Endodermal cell (in vitro differentiated cells): ENCODE data around the gene ACLY. TPM values are rescaled to one million over a fixed set of nuclear protein-coding genes. Genes with fewer than 3 reads are reported as not detected.
"Not testable (repeated sequence)": the region's sequence is repeated elsewhere in the genome, so short reads cannot be mapped to it uniquely, and the experiment has no call there.

ENCODE experiments used
- DNase-seq: peaks from one replicate; pipeline ENCODE4 v3.0.0-alpha.2; 2017
- H3K27ac ChIP-seq: 2 replicates; pipeline ENCODE4 v1.5.1; 2013; ENCODE audit warnings: mild to moderate bottlenecking, low read depth, low read length, moderate library complexity
- H3K27me3 ChIP-seq: 2 replicates; pipeline ENCODE4 v1.6.1; 2013; ENCODE audit warnings: mild to moderate bottlenecking, low read length, moderate library complexity; ENCODE audit not compliant: insufficient read depth, control insufficient read depth, poor library complexity, severe bottlenecking
- H3K36me3 ChIP-seq: 2 replicates; pipeline ENCODE4 v1.7.0; 2013; ENCODE audit warnings: mild to moderate bottlenecking, low read length, moderate library complexity; ENCODE audit not compliant: control insufficient read depth, insufficient read depth
- H3K4me1 ChIP-seq: one replicate; pipeline ENCODE4 v1.7.0; 2013; ENCODE audit warnings: low read length; ENCODE audit not compliant: control insufficient read depth, insufficient read depth
- H3K4me3 ChIP-seq: 2 replicates; pipeline ENCODE4 v1.5.1; 2013; ENCODE audit warnings: mild to moderate bottlenecking, low read length, moderate library complexity
- H3K9ac ChIP-seq: 2 replicates; pipeline ENCODE4 v1.6.1; 2013; ENCODE audit warnings: mild to moderate bottlenecking, low read length, moderate library complexity; ENCODE audit not compliant: poor library complexity, severe bottlenecking; ENCODE audit errors: extremely low read depth
- H3K9me3 ChIP-seq: 2 replicates; pipeline ENCODE4 v1.6.1; 2013; ENCODE audit warnings: mild to moderate bottlenecking, low read length, moderate library complexity; ENCODE audit not compliant: control insufficient read depth
- H3K27ac Mint-ChIP-seq: 2 replicates; pipeline ENCODE4 v1.8.0; 2020; ENCODE audit warnings: mixed read lengths
- H3K27me3 Mint-ChIP-seq: 2 replicates; pipeline ENCODE4 v1.8.0; 2021; ENCODE audit warnings: mild to moderate bottlenecking, mixed read lengths; ENCODE audit not compliant: insufficient read depth
- H3K36me3 Mint-ChIP-seq: 2 replicates; pipeline ENCODE4 v1.8.0; 2020; ENCODE audit warnings: low read depth, mixed read lengths
- H3K4me1 Mint-ChIP-seq: 2 replicates; pipeline ENCODE4 v1.8.0; 2020; ENCODE audit warnings: mixed read lengths
- H3K4me3 Mint-ChIP-seq: 2 replicates; pipeline ENCODE4 v1.8.0; 2020; ENCODE audit warnings: mild to moderate bottlenecking, moderate library complexity, mixed read lengths
- H3K9me3 Mint-ChIP-seq: 2 replicates; pipeline ENCODE4 v1.8.0; 2020; ENCODE audit warnings: mild to moderate bottlenecking, mixed read lengths
- CTCF ChIP-seq: fragments of 200-600 bp; sonication (generic); conservative IDR thresholded peaks from 2 replicates; pipeline ENCODE4 v1.5.0; 2021; ENCODE audit warnings: antibody characterized with exemption, mild to moderate bottlenecking
- WGBS, 2 experiments: methylation state at CpG; one replicate each; pipeline versions ENCODE4 v1.1.5 to v1.1.7; 2013; ENCODE audit warnings: missing lambda C conversion rate in 2 of 2, mixed read lengths in 1 of 2; ENCODE audit not compliant: insufficient coverage in 1 of 2, insufficient read length in 1 of 2; 5-methylcytosine and 5-hydroxymethylcytosine counted together
- total RNA-seq, 2 donors: library from RNA; stranded (reverse); fragmentation: NEBNext Ultra II Directional in 1 of 2; extraction: Animal tissue kit (Norgen Biotek cat#: 25700) in 1 of 2; gene quantifications; 2 replicates in 1 of 2; 3 replicates in 1 of 2; pipeline ENCODE4 v1.2.1, GENCODE V29; 2021

Gene ACLY
- total RNA-seq, 2 donors from 2014 or later = 261 to 304 TPM

- Histone ChIP-seq H3K27ac (no peak overlapping the region), H3K36me3 (peaks cover 23% of the 10 kb centered on the region), H3K4me3 (peak overlapping the region; percentile 87), H3K4me1 (peaks cover 3% of the 10 kb centered on the region), H3K9me3 (no peaks in the 10 kb centered on the region), H3K9ac (peak overlapping the region; percentile 51), H3K27me3 (no peaks in the 10 kb centered on the region)
- TF ChIP-seq CTCF = no peak
- Mint-ChIP-seq H3K4me3 (peak overlapping the region; percentile 76), H3K9me3 (no peaks in the 10 kb centered on the region), H3K27me3 (peaks cover 13% of the 10 kb centered on the region), H3K4me1 (peaks cover 6% of the 10 kb centered on the region), H3K27ac (no peak overlapping the region), H3K36me3 (peaks cover 27% of the 10 kb centered on the region)
- no peak for DNase-seq
- WGBS, 2 experiments = 19 to 24% methylated on average over 6 to 13 of the region's 13 CpGs
These were observed 83.4 kb downstream of the ACLY start for GRCh38 chr17:41835214-41835799.

- not testable (repeated sequence) for H3K4me3 ChIP-seq, H3K4me3 Mint-ChIP-seq, H3K27me3 Mint-ChIP-seq, H3K4me1 Mint-ChIP-seq, H3K27ac Mint-ChIP-seq, H3K27me3 ChIP-seq, H3K27ac ChIP-seq, H3K9me3 ChIP-seq, DNase-seq, H3K9me3 Mint-ChIP-seq, H3K4me1 ChIP-seq, H3K9ac ChIP-seq
- peaks cover 62% of the 10 kb centered on the region for H3K36me3 Mint-ChIP-seq
- WGBS, 2 experiments = 73 to 86% methylated on average over 10 of the region's 10 CpGs
- peaks cover 41% of the 10 kb centered on the region for H3K36me3 ChIP-seq
These were observed 88.8 kb downstream of the ACLY start for GRCh38 chr17:41829961-41830360.

- Histone ChIP-seq H3K27ac (no peak overlapping the region), H3K36me3 (peaks cover 26% of the 10 kb centered on the region), H3K27me3 (no peaks in the 10 kb centered on the region), H3K4me1 (no peaks in the 10 kb centered on the region), H3K9ac (no peak overlapping the region), H3K4me3 (no peak overlapping the region), H3K9me3 (no peaks in the 10 kb centered on the region)
- no peak for DNase-seq
- Mint-ChIP-seq H3K4me3 (no peak overlapping the region), H3K27ac (no peak overlapping the region), H3K9me3 (no peaks in the 10 kb centered on the region), H3K36me3 (peaks cover 42% of the 10 kb centered on the region), H3K27me3 (no peaks in the 10 kb centered on the region), H3K4me1 (peaks cover 9% of the 10 kb centered on the region)
- WGBS, 2 experiments = 96 to 97% methylated on average over 10 to 19 of the region's 19 CpGs
- no peak for TF ChIP-seq CTCF
These were observed 93.4 kb downstream of the ACLY start for GRCh38 chr17:41825175-41825845.
